ENCODE data around the gene NOB1.

Gene NOB1

GRCh38 chr16:69718111-69718764 lies 36.5 kb downstream of the NOB1 start:
- DNase-seq: no peak

GRCh38 chr16:69717066-69717465 lies 37.7 kb downstream of the NOB1 start:
- no peak for DNase-seq

GRCh38 chr16:69712914-69713581 lies 41.7 kb downstream of the NOB1 start:
- DNase-seq: no peak

GRCh38 chr16:69712277-69712676 lies 42.4 kb downstream of the NOB1 start:
- DNase-seq: no peak

- no peak for DNase-seq
Observed at GRCh38 chr16:69711115-69711740, 43.5 kb downstream of the NOB1 start.

GRCh38 chr16:69709456-69710084 lies 45.2 kb downstream of the NOB1 start:
- DNase-seq: peak; percentile 26

GRCh38 chr16:69707920-69708683 lies 46.6 kb downstream of the NOB1 start:
- DNase-seq: no peak

- no peak for DNase-seq
Observed at GRCh38 chr16:69706975-69707340, 47.8 kb downstream of the NOB1 start.

- no peak for DNase-seq
Observed at GRCh38 chr16:69706256-69706974, 48.3 kb downstream of the NOB1 start.

GRCh38 chr16:69703638-69704037 lies 51.1 kb downstream of the NOB1 start:
- DNase-seq: no peak

- DNase-seq: no peak
Observed at GRCh38 chr16:69701866-69702265, 52.9 kb downstream of the NOB1 start.

GRCh38 chr16:69701452-69701851 lies 53.3 kb downstream of the NOB1 start:
- no peak for DNase-seq

GRCh38 chr16:69699915-69700314 lies 54.8 kb downstream of the NOB1 start:
- DNase-seq: no peak

GRCh38 chr16:69698404-69698803 lies 56.3 kb downstream of the NOB1 start:
- DNase-seq: no peak

GRCh38 chr16:69693916-69694315 lies 60.8 kb downstream of the NOB1 start:
- no peak for DNase-seq

GRCh38 chr16:69691980-69692911 lies 62.5 kb downstream of the NOB1 start:
- no peak for DNase-seq
